Activated effector memory CD4-positive, alpha-beta T cell treated with Interleukin-2 at 50 U/mL for 16 hours (primary cell): ENCODE data around the gene SKOR1.

Experiments used
- DNase-seq: peaks from one replicate; pipeline ENCODE4 v3.0.0-alpha.2; 2020

SKOR1 gene

DNA sequence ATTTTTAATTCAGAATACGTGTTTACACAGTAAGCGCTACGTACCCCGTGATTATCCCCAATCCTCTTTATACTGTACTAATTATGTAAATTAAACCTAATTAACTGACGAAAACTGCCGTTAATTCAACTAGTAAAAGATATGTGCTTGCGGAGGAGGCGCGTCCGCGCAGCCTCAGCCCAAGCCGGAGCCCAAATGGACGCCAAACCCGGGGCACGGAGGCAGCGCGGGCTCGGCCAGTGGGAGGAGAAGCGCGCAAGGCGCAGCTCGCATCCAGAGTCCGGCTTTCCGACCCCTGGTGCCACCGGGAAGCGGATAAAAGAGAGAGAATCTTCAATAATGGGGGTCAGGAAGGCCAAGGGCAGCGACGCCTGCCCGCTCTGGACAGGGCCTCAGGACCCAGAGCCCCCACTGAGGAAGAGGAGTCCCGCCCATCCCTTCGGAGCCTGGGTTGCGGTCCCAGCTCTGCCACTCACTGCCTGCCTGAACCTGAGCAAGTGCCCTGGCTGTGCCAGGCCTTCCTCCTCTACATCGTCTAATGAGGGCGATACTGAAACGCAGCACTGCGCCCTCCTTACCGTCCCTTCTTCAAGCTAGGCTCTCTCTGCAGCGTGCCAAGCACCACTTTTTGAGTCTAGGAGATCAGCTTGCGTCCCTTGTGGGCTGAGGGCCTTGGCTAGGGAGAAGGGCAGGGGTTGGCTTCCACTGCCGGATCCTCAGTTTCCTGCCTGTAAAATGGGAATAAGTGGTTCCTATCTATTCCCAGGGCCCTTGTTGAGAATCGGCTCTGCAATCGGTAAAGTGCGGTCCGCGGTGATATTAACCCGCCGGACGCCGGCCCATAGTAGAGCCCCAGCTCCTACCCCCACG is 5.0 kb upstream of the SKOR1 start:
- DNase-seq: no peak

DNA sequence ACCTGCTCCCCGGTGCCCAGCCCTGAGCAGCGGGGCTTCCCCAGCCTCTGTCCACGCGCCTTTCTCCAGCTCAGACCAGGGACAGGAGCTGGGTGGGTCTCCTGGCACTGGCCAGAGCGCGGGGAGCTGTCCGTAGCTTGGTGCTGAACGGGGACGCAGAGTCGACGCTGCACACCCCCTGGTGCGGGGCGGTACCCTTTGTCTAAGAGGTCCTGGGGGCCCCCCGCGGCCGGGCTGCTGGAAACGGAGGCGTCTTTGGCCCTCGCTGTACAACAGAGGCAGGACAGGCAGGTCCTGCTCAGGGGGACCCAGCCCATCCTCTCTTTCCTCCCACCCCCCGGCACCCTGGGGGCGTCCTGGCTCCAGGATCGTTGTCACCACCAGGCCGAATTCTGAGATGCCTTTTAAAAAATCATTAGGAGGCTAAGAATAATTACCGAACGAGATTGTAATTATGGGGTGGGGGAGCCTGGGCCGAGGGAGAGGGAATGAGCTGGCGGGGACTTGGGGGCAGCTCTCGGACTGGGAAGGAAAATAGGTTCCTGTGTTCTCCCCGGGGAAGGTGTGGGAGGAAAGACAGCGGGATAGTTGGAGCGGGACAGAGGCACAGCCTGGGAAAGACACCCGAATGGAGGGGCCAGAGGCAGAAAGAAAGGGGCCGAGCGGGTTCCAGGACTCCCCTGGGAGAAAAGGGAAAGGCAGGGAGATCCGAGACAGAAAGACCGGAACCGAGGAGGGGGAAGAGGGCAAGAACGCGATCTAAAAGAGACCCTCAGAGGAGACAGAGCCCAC is 4.1 kb upstream of the SKOR1 start:
- no peak for DNase-seq

DNA sequence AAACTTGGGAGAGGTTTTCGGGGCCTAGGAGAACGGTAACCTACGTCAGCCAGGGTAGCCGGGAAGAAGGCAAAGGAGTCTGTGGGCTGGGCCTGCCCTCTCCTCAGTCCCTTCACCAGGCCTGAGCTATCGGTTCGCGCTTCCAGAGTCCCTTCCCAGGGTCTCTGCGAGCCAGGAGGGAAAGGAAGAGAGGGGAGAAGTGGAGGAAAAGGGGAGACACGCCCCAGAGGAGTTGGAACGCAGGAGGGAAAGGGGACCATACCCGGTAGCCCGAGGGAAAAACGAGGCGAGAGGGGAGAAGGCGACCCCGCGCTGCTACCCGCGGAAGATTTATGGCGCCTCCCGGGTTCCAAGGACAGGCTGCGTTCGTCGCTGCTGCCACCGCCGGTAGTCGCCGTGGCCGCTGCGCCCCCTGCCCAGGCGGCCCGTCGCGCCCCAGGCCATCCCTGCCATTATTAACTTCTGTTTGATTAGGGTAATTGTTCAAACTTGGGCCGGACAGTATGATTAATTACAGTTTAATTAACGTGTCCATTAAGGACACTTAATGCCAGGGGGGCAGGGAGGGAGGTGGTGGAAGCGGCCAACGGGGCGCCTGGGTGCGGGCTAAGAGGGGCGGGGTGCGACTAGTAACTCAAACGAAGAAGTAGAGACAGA is 3.4 kb upstream of the SKOR1 start:
- DNase-seq: no peak

DNA sequence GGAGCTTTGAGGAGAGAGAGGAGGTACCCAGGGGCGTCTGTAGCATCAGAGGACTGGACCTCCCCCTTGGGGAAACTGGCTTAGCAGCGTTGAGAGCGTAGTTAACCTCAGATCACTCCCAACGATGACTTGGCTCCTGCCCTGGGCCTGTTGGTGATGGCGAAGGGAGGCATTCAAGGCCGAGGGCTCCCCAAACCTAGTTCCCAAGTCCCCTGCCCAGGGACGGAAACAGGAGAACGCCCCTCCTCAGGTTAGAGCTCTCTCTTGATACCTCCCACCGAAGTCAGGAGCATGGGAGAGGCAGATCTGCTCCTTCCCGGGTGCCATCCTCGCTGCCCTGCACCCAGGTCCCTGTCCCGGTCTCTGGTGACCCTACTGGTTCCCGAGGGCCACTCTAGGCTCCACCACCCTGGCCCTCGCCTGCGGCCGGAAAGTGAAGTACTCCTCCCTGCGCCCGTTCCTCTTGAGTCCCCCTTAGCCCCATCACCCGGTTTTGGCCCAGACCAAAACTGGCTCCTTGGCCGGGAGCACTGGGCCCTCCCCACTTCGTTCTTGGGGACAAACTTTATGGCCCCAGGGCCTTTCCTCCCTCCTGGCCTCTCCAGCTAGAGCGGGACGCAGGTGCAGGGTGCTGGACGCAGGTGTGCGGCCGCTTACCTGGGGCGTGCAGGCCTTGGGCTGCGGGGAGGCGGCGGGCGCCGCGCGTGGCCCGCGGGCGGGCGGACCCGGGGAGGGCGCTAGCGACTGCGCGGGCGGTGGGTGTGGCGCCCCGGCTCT is 2.6 kb upstream of the SKOR1 start:
- no peak for DNase-seq

DNA sequence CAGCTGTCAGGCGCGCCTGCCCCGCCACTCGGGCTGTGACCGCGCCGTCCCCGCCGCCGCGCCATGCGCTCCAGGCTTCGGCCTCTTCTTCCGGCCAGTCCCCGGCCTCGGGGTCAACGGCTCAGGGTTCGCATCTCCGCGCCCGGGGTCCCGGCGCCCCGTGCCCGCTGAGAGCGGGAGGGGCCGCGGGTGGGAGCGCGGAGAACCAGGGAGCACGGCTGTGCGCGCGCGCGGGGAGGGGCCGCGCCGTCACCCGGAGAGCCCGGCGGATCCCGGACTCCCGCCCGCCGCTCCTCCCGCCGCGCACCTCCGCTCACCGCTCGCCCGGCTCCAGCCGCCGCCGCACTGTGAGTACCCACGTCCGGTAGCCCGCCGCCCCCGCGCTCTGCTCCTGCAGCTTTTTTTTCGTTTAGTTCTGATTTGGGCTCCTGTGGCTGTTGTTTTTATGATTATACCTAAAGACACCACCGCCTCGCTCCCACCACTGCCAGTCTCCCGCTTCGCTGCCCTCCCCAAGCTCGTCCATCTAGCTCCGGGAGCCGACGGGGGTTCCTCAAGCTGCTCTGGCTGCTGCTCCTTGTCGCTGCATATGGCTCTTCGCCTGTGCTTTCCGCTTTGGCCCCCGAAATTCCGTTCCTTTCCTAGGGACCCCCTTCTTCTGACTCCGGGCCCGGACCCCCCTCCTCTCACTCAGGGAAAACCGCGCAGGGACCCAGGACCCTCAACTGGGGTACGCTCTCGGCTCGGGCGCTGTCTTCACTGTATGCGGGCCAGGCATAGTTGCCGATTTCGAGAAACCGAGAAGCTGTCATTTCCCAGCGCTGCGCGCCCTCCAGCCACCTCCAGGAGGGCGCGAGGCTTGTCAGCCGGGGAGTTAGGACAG is 1.8 kb upstream of the SKOR1 start:
- no peak for DNase-seq

DNA sequence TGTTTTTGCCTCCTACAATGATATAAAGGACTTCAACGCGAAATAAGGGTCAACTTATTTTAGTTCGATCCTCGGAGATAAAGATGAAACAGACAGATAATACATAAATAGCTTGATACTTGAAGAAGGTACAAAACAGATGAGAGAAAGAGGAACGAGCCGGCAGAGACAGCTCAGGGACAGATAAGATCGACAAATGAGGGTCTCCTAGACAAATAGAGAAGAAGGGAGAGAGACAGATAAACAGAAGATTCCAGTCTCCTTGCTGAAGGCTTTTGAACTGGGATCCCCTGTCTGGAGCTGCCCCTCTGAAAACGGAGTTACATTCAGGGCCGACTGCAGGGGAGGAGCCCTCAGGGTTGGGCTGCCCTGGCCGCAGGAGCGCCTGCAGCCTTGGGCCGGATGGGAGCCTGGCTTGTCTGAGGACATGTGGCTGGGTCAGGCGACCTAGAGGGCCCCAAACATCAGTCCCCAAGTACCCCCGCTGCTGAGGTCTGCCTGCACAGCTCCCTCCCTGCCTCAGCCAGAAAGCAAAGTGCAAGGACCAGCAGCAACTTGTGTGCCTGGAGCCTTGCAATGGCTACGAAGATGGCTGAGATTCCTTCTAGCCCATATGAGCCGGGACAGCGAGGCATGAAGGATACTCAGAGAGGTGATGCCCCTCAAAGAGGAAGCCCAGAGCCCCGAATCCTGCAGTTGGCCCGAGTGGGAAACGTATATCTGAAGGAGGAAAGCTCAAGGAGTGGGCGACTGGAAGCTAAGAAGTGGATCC is 926 bp upstream of the SKOR1 start:
- DNase-seq: no peak

DNA sequence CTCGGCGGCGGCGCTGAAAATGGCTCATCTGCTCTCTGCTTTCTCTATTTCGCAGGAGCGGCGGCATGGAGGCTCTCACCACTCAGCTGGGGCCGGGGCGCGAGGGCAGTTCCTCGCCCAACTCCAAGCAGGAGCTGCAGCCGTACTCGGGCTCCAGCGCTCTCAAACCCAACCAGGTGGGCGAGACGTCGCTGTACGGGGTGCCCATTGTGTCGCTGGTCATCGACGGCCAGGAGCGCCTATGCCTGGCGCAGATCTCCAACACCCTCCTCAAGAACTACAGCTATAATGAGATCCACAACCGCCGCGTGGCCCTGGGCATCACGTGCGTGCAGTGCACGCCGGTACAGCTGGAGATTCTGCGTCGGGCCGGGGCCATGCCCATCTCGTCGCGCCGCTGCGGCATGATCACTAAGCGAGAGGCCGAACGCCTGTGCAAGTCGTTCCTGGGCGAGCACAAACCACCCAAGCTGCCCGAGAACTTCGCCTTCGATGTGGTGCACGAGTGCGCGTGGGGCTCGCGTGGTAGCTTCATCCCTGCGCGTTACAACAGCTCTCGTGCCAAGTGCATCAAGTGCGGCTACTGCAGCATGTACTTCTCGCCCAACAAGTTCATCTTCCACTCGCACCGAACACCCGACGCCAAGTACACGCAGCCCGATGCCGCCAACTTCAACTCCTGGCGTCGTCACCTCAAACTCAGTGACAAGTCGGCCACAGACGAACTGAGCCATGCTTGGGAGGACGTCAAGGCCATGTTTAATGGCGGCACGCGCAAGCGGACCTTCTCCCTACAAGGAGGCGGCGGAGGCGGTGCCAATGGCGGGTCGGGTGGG is 790 bp downstream of the SKOR1 start:
- no peak for DNase-seq

DNA sequence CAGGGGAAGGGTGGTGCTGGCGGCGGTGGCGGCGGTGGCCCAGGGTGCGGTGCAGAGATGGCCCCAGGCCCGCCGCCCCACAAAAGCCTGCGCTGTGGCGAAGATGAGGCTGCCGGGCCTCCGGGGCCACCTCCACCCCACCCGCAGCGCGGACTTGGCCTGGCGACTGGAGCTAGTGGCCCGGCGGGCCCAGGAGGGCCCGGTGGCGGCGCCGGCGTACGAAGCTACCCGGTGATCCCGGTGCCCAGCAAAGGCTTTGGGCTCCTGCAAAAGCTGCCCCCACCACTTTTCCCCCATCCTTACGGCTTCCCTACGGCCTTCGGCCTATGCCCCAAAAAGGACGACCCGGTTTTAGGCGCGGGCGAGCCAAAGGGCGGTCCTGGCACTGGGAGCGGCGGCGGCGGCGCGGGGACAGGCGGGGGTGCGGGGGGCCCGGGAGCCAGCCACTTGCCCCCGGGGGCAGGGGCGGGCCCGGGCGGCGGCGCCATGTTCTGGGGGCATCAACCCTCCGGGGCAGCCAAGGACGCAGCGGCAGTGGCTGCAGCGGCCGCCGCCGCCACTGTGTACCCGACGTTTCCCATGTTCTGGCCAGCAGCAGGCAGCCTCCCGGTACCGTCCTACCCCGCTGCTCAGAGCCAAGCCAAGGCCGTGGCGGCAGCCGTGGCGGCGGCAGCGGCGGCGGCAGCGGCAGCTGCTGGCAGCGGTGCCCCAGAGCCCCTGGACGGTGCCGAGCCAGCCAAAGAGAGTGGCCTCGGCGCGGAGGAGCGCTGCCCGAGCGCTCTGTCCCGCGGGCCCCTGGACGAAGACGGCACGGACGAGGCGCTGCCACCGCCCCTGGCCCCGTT is 1.6 kb downstream of the SKOR1 start:
- DNase-seq: no peak

DNA sequence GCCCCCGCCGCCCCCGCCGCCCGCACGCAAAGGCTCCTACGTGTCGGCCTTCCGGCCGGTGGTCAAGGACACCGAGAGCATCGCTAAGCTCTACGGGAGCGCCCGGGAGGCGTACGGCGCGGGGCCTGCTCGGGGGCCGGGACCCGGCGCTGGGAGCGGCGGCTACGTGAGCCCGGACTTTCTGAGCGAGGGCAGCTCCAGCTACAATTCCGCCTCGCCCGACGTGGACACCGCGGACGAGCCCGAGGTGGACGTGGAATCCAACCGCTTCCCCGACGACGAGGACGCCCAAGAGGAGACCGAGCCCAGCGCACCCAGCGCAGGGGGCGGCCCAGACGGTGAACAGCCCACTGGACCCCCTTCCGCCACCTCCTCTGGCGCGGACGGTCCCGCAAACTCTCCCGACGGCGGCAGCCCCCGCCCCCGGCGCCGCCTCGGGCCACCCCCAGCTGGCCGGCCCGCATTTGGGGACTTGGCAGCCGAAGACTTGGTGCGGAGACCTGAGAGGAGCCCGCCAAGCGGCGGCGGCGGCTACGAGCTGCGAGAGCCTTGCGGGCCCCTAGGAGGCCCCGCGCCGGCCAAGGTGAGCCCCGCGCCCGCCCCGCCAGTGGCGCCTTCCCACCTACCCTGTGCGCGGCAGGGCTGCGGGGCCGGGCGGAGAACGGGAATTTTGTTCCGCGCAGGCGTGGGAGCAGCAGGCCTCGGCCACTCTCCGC is 2.4 kb downstream of the SKOR1 start:
- no peak for DNase-seq

DNA sequence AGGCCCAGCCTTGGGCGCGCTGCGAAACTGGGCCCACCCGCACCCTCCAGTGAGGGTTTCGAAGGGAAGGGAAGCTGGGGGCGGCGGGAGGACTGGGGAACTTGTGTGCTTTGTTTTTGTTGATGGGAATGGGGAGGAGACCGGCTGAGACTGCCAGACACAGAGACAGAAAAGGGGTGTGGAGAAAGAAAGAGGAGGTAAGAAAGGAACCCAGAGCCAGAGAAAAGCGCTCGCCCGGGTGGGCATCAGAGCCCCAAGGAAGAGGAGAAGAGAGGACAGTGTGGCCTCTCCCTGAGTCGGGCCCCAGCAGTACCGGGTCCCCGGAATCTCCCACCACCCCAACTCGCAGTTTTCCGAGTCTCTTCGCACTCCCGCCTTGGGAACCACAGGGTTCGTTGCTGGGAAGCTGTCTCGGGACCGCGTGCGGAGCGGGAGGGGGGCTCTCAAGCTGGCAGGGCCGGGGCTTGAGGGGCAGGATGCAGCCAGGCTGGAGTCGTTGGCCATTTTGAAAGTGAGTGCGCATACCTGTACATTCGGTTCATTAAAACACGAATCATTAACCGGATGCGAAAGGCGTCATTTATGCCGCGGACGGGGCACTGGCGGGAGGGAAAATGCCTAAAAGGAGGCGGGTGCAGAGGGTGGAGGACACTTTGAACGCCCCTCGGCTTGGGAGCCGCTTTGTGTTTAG is 3.1 kb downstream of the SKOR1 start:
- no peak for DNase-seq

DNA sequence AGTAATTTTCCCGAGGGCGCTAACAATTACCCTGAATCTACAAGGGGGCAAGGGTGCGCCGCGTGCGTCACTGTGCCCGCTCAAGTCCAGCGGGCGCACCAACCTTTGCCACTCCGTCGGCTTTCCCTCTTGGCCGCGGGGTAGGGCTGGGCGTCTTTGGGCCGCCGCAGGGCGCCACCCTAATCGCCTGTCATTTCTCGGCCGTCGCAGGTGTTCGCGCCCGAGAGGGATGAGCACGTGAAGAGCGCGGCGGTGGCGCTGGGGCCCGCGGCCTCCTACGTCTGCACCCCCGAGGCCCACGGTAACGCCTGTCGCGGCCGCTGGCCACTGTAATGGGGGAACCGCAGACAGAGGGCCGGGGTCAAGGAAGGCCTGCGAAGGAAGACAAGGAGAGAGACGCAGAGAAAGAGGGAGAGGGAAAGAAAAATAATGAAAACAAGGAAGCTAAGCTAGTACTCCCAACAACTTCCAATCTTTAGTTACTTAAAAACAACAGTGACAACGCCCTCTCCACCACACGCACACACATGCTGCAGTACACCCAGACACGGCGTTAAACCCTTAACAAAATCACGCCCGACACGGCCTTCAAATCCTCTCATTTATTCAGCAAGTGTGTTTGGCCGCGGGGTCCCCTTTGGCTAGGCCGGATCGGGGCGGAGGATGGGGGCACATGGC is 3.8 kb downstream of the SKOR1 start:
- no peak for DNase-seq

DNA sequence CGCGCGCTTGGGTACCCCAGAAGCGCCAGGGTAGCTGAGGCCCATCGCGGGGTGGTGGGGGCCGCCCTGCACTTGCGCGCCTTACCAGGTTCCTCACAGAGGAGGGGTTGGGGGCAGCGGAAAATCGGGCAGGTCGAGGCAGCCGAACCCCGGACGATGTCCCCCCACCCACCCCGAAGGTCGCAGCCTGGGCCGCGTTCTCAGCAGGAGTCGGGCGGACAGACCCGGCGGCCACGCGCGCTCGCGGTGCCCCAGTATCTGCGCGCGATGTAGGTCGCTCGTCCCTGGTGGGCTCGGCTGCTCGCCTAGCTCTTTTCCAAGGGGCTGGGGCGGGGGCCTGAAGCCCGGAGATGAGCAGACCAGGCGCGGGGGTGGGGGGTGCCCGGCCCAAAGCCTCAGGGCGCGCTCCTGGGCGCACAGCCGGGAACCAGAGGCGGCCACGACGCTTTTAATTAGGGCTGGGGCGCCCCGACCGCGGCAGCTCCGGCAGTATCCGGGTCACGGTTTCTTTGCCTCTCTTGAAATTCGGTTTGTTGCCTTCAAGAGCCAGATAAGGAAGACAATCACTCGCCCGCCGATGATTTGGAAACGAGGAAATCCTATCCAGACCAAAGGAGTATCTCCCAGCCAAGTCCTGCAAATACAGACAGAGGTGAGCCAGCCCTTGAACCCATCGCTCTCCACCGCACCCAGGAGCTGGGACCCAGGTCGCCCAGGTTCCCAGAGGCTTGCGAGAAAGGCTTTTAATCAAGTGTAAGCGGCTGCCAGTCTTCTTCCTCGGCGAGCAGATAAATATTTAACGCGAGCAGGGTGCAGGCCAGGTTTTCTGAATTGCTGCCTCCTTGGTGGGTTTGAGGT is 4.6 kb downstream of the SKOR1 start:
- DNase-seq: no peak

DNA sequence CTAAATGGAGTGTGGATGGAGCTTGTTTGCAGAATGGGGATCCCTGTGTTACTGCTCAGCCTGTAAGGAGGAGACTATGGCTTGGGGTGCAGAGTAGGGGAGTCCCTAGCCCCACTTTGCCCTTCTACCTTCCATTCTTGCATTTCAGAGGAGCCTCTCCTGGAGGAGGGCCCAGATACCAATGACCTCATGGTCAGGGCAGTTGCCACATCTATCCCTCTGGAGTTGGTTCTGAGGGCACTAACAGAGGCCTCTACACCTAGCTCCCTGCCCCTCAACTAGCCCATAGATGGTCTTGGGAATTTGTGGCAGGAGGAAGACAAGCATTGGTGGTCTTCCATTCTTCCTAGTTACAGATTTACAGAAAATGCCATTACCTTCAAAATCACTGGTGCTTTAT is 6.1 kb downstream of the SKOR1 start:
- DNase-seq: no peak

DNA sequence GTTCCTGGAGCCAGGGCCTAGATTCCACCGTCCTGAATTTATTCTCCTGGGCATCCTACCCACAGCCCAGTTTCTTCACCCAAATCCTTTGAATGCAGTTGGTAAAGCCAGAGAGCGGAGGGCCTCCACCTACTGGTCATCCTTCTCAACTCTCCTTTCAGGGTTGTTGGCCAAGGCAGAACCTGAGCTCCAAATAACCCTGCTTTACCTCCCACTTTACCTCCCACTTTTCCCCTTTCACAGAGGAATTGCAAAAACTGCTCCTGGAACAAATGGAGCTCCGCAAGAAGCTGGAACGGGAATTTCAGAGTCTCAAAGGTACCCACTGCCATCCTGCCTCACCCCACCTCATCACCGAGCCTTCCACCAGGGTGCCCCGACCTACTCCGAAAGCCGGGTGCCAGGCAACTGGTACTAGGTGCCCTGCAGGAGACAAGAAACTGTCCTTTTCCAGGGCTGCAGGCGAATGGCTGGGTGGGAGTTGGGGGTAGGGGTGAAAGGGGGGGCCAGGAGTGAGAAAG is 6.8 kb downstream of the SKOR1 start:
- no peak for DNase-seq

DNA sequence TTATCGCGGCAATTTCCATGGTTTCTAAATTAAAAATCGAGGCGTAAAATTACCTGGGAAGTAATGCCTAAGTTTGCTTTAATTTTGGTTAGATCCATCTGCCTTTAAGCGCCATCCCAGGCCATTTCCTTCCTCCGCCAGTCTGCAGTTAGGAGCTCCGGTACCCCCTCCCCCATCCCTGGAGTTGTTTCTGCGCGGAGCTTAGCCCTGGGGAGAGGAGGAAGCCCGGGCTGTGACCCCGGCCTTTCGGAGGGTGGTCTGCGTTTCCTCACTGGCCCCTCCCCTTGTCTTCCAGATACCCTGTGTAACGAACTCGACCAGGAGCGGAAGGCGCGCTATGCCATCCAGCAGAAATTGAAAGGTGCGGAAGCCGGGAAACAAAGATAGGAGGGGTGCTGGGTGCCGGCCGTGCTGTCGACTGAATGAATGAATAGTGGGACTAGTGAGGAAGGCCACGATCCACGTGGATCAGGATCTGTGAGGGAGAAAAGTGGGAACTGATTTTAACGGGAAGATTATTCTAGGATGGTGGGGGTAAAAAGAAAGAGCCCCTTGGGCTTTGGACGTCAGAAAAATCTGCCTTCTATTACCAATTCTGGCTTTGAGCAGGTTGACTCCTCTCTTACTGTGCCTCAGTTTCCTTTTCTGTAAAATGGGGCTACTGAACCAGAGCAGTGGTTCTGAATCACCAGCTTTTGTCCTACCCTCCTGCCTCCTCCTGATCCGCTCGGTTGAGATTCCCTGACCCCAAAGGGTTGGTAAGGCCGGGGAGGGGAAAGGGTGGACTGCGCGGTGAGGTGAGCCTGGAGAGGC is 7.8 kb downstream of the SKOR1 start:
- DNase-seq: no peak
